Measurements from ENCODE around the gene RTKN.
"Not testable (repeated sequence)": the region's sequence is repeated elsewhere in the genome, so short reads cannot be mapped to it uniquely, and the experiment has no call there.

RTKN gene

GRCh38 chr2:74461187-74462053, 19.7 kb upstream of the RTKN start:
- DNase-seq (ENCODE audit: low read depth in 2 of 2): no peak

GRCh38 chr2:74460187-74460586, 18.4 kb upstream of the RTKN start:
- not testable (repeated sequence) for DNase-seq (ENCODE audit: low read depth in 2 of 2)

- DNase-seq (ENCODE audit: low read depth in 2 of 2): not testable (repeated sequence)
Observed at GRCh38 chr2:74459503-74460118, 17.9 kb upstream of the RTKN start.

- no peak for DNase-seq (ENCODE audit: low read depth in 2 of 2)
Observed at GRCh38 chr2:74458938-74459363, 17.2 kb upstream of the RTKN start.

GRCh38 chr2:74458132-74458937, 16.6 kb upstream of the RTKN start, which contains the start of gene WBP1:
Gene WBP1 (plus strand): TSS chr2:74458438. CDS start chr2:74458603, 165 bp downstream.
- peak; percentile 92 to 98 for DNase-seq (ENCODE audit: low read depth in 2 of 2)

GRCh38 chr2:74457549-74458131, 15.9 kb upstream of the RTKN start:
- peak; percentile 54 to 70 for DNase-seq (ENCODE audit: low read depth in 2 of 2)

GRCh38 chr2:74457129-74457548, 15.4 kb upstream of the RTKN start:
- DNase-seq (ENCODE audit: low read depth in 2 of 2): no peak

- DNase-seq (ENCODE audit: low read depth in 2 of 2): peak; percentile 93 to 94
Observed at GRCh38 chr2:74454654-74455511, 13.1 kb upstream of the RTKN start, which contains the start of gene INO80B. Gene INO80B (plus strand): TSS chr2:74455087. CDS start chr2:74455117, 30 bp downstream.

GRCh38 chr2:74450570-74451190, 8.9 kb upstream of the RTKN start:
- DNase-seq (ENCODE audit: low read depth in 2 of 2): no peak

GRCh38 chr2:74448771-74449170, 7.0 kb upstream of the RTKN start:
- no peak for DNase-seq (ENCODE audit: low read depth in 2 of 2)

GRCh38 chr2:74447230-74447999, 5.7 kb upstream of the RTKN start:
- DNase-seq (ENCODE audit: low read depth in 2 of 2): no peak

GRCh38 chr2:74444498-74445318, 3.0 kb upstream of the RTKN start:
- DNase-seq (ENCODE audit: low read depth in 2 of 2): no peak

- not testable (repeated sequence) for DNase-seq (ENCODE audit: low read depth in 2 of 2)
Observed at GRCh38 chr2:74442483-74443297, 953 bp upstream of the RTKN start.

GRCh38 chr2:74441170-74441689, 507 bp downstream of the RTKN start:
- DNase-seq (ENCODE audit: low read depth in 2 of 2): no peak

GRCh38 chr2:74440378-74441169, 1.2 kb downstream of the RTKN start:
- DNase-seq (ENCODE audit: low read depth in 2 of 2): no peak

- DNase-seq (ENCODE audit: low read depth in 2 of 2): no peak
Observed at GRCh38 chr2:74439803-74440377, 1.8 kb downstream of the RTKN start.

Data from stimulated activated CD4-positive, alpha-beta T cell treated with anti-CD3 and anti-CD28 coated beads, Interleukin-1b, Interleukin-23, amount 100 ng/mL, for 1 hour (primary cell).